OCI-LY7 (cell line): Measurements from ENCODE around the gene SLC32A1. TPM values are rescaled to one million over a fixed set of nuclear protein-coding genes. Genes with fewer than 3 reads are reported as not detected.

Source experiments
- BruUV-seq: library from RNA; stranded (reverse); fragments of 400-500 nt; replicated peaks from 2 replicates; lab custom pipeline; 2021; lab: Mats Ljungman, UMichigan
- CTCF ChIA-PET: fragments of 300-600 bp; sonication (Branson Sonifier 250); formaldehyde crosslinking; loops from one replicate; lab custom pipeline; 2022; ENCODE audit warnings: antibody characterized with exemption; ENCODE audit not compliant: unreplicated experiment; lab: Charles Lee
- POLR2A ChIA-PET: fragments of 300-600 bp; sonication (Branson Sonifier 250); formaldehyde crosslinking; loops from one replicate; lab custom pipeline; 2022; ENCODE audit warnings: antibody characterized with exemption; lab: Charles Lee
- DNase-seq: peaks from one replicate; pipeline ENCODE4 v3.0.0-alpha.2; 2015; ENCODE audit warnings: low spot score
- H2AFZ ChIP-seq: fragments of 200-600 bp; sonication (generic), shearing (Covaris generic); 2 replicates; pipeline ENCODE4 v1.6.1; 2014; ENCODE audit warnings: mild to moderate bottlenecking, antibody characterized with exemption, low read length, moderate library complexity
- H3K27ac ChIP-seq: fragments of 200-600 bp; sonication (generic); 2 replicates; pipeline ENCODE4 v1.5.1; 2014; ENCODE audit warnings: mixed run types, low read depth, mild to moderate bottlenecking, moderate library complexity, low read length, inconsistent platforms; ENCODE audit not compliant: poor library complexity, severe bottlenecking
- H3K36me3 ChIP-seq: fragments of 200-600 bp; sonication (generic); 2 replicates; pipeline ENCODE4 v1.6.1; 2014; ENCODE audit warnings: mild to moderate bottlenecking, antibody characterized with exemption, low read length, moderate library complexity, mixed read lengths; ENCODE audit not compliant: insufficient read depth
- H3K4me1 ChIP-seq: fragments of 200-600 bp; sonication (generic); 2 replicates; pipeline ENCODE4 v1.5.1; 2014; ENCODE audit warnings: mild to moderate bottlenecking, low read length; ENCODE audit not compliant: insufficient read depth, poor library complexity, severe bottlenecking
- H3K4me2 ChIP-seq: fragments of 200-600 bp; sonication (generic); 2 replicates; pipeline ENCODE4 v1.6.1; 2014; ENCODE audit warnings: mild to moderate bottlenecking, low read length
- H3K4me3 ChIP-seq: fragments of 200-600 bp; sonication (generic); 2 replicates; pipeline ENCODE4 v1.5.1; 2014; ENCODE audit warnings: mild to moderate bottlenecking, low read depth, low read length; ENCODE audit not compliant: poor library complexity, severe bottlenecking
- H3K79me2 ChIP-seq: fragments of 200-600 bp; sonication (generic); 2 replicates; pipeline ENCODE4 v1.6.1; 2016; ENCODE audit warnings: low read depth, mild to moderate bottlenecking, low read length, moderate library complexity, mixed read lengths; ENCODE audit not compliant: insufficient read depth
- H3K9me2 ChIP-seq: fragments of 200-600 bp; sonication (generic); 2 replicates; pipeline ENCODE4 v1.6.1; 2016; ENCODE audit warnings: mild to moderate bottlenecking, low read length, mixed read lengths; ENCODE audit not compliant: insufficient read depth
- H3K9me3 ChIP-seq: fragments of 200-600 bp; sonication (generic); 2 replicates; pipeline ENCODE4 v1.6.1; 2014; ENCODE audit warnings: mild to moderate bottlenecking, mixed run types, low read length, mixed read lengths
- H4K20me1 ChIP-seq: fragments of 200-600 bp; sonication (generic); 2 replicates; pipeline ENCODE4 v1.6.1; 2014; ENCODE audit warnings: mild to moderate bottlenecking, antibody characterized with exemption, low read length, moderate library complexity, mixed read lengths; ENCODE audit not compliant: insufficient read depth
- CTCF ChIP-seq: fragments of 200-600 bp; sonication (generic); conservative IDR thresholded peaks from 2 replicates; pipeline ENCODE4 v1.5.1; 2014; ENCODE audit warnings: mild to moderate bottlenecking, antibody characterized with exemption, low read length, moderate library complexity, mixed read lengths
- EZH2phosphoT487 ChIP-seq: fragments of 200-600 bp; sonication (generic); IDR thresholded peaks from 2 replicates; pipeline ENCODE4 v1.6.1; 2018; ENCODE audit warnings: low read depth, borderline replicate concordance, mild to moderate bottlenecking, mixed run types, antibody characterized with exemption, low read length, moderate library complexity, mixed read lengths
- intact Hi-C: fragments of 100-400 bp; cut with micrococcal nuclease; formaldehyde crosslinking; loops from one replicate; pipeline ENCODE4 v1.10.0; 2022; ENCODE audit not compliant: unreplicated experiment
- total RNA-seq, 2 experiments: library from RNA; depleted of rRNA in 1 of 2; stranded (reverse); fragments of >200 nt in 1 of 2; shearing (Covaris generic) in 1 of 2; gene quantifications; 2 replicates each; pipeline ENCODE4 v1.2.3, GENCODE V29; 2014 to 2022

SLC32A1 gene
- total RNA-seq, 2 experiments from 2014 or later, result not detected

GRCh38 chr20:38751360-38751976 is 27.2 kb downstream of the SLC32A1 start:
- intact Hi-C loops, result loop anchor here (1.0 kb wide), 2 partner anchors 105 to 143 kb away; no protein-coding TSS in a partner anchor
- Histone ChIP-seq H3K36me3 (peaks cover 58% of the 10 kb centered on the region), H4K20me1 (peaks cover 15% of the 10 kb centered on the region), H3K9me3 (no peaks in the 10 kb centered on the region), H3K4me1 (peaks cover 20% of the 10 kb centered on the region), H2AFZ (no peak overlapping the region), H3K4me2 (no peak overlapping the region), H3K27ac (no peak overlapping the region), H3K4me3 (no peak overlapping the region), H3K79me2 (peaks cover 12% of the 10 kb centered on the region), H3K9me2 (no peaks in the 10 kb centered on the region)
- CTCF ChIA-PET, result interaction anchor here (1.0 kb wide), 2 partner anchors 93 to 102 kb away, joined by 3 read pairs; no protein-coding TSS in a partner anchor
- DNase-seq, result peak; percentile 57
- POLR2A ChIA-PET, result interaction anchor here (1.3 kb wide), 1 partner anchor 55 kb away, joined by 3 read pairs; the partner anchor contains the start of gene PPP1R16B
- TF ChIP-seq EZH2phosphoT487, result no peak
- TF ChIP-seq CTCF, result peak; percentile 92
- BruUV-seq, result no TSS peak

DNA sequence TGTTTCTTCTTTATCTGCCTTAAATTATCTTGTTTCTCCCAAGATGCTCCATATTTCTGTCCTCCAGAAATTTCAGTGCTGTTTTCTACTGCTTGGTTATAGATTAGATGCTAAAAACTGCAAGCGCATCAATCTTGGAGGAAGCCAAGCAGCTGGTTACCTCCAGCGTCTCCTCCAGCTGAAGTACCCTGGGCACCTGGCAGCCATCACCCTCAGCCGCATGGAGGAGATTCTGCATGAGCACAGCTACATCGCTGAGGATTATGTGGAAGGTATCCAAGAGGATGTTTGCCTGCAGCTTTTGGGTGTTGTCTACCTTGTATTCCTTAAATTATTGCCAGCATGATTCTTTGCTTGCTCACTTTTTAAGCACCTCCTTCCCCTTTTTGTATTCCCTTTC is 27.7 kb downstream of the SLC32A1 start:
- no TSS peak for BruUV-seq
- H4K20me1 ChIP-seq, result peaks cover 15% of the 10 kb centered on the region

More for the DNA sequence above, 27.7 kb downstream of the SLC32A1 start:
- Histone ChIP-seq H3K36me3 (peaks cover 62% of the 10 kb centered on the region), H2AFZ (no peak overlapping the region), H3K9me3 (no peaks in the 10 kb centered on the region), H3K4me3 (no peak overlapping the region), H3K27ac (no peak overlapping the region), H3K4me1 (peaks cover 20% of the 10 kb centered on the region), H3K79me2 (peaks cover 12% of the 10 kb centered on the region), H3K4me2 (no peak overlapping the region), H3K9me2 (no peaks in the 10 kb centered on the region)
- ChIA-PET CTCF (interaction anchor here (1.0 to 1.3 kb wide), 2 partner anchors 102 to 141 kb away, joined by 3 to 7 read pairs; no protein-coding TSS in a partner anchor), POLR2A (interaction anchor here (1.3 kb wide), 1 partner anchor 54 kb away, joined by 3 read pairs; the partner anchor contains the start of gene PPP1R16B)
- intact Hi-C loops, result no loop called here
- DNase-seq, result no peak
- TF ChIP-seq EZH2phosphoT487 (no peak), CTCF (no peak)
